Suprapubic skin (tissue), 4 donors: ENCODE data around the gene PLEKHS1.

Source experiments
- POLR2A ChIP-seq, 2 donors: fragments of 450-650 bp; IDR thresholded peaks; one replicate each; pipeline ENCODE4 v1.6.1; 2017; ENCODE audit warnings: antibody characterized with exemption in 2 of 2, mild to moderate bottlenecking in 2 of 2, moderate library complexity in 2 of 2
- POLR2AphosphoS5 ChIP-seq, 3 donors: sonication (generic); formaldehyde crosslinking; IDR thresholded peaks; one replicate each; pipeline ENCODE4 v1.6.1; 2017; ENCODE audit warnings: antibody characterized with exemption in 3 of 3
- TF ChIP-seq, protein P1 (sequence below), 2 donors: fragments of 200-600 bp in 1 of 2; fragments of 450-650 bp in 1 of 2; sonication (generic) in 1 of 2; IDR thresholded peaks; one replicate each; pipeline ENCODE4 v1.5.1; 2016 to 2019; ENCODE audit warnings: antibody characterized with exemption in 2 of 2, mild to moderate bottlenecking in 1 of 2, moderate library complexity in 1 of 2

DNA sequence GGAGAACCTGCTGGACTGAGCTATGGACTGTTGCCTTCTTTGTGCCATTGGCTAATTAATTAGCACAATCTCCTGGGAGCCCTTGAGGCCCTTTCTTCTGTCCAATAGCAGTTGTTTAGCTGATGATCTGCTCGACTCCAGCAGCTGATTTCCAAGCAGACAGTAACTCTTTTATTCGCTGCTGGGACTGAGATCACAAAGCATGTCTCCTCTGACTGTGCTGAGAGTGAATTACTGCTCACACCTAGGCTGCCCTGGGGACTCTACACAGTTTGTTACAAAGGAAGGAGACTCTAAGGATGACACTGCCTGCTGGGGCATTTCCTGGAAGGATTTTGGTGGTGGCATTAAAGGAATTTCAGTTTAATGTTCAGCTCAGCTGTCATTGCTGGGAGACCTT lies 40.3 kb upstream of the PLEKHS1 start:
- TF ChIP-seq, protein P1, sequence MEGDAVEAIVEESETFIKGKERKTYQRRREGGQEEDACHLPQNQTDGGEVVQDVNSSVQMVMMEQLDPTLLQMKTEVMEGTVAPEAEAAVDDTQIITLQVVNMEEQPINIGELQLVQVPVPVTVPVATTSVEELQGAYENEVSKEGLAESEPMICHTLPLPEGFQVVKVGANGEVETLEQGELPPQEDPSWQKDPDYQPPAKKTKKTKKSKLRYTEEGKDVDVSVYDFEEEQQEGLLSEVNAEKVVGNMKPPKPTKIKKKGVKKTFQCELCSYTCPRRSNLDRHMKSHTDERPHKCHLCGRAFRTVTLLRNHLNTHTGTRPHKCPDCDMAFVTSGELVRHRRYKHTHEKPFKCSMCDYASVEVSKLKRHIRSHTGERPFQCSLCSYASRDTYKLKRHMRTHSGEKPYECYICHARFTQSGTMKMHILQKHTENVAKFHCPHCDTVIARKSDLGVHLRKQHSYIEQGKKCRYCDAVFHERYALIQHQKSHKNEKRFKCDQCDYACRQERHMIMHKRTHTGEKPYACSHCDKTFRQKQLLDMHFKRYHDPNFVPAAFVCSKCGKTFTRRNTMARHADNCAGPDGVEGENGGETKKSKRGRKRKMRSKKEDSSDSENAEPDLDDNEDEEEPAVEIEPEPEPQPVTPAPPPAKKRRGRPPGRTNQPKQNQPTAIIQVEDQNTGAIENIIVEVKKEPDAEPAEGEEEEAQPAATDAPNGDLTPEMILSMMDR (IDR thresholded peaks at IDR 0.05), result no peak
- TF ChIP-seq POLR2A (IDR thresholded peaks at IDR 0.05) (no peak), POLR2AphosphoS5 (IDR thresholded peaks at IDR 0.05) (no peak)
